ENCODE measurements around the gene NDUFB2. TPM values are rescaled to one million over a fixed set of nuclear protein-coding genes. Genes with fewer than 3 reads are reported as not detected.

Gene NDUFB2
- total RNA-seq, 3 donors from 2014 or later (not counting 1 experiment from before 2014, with no cell fraction given) = 152 to 177 (median 177) TPM

- Mint-ChIP-seq H3K9me3 (no peaks in the 10 kb centered on the region), H3K27ac (no peak overlapping the region), H3K4me3 (no peak overlapping the region), H3K36me3 (no peaks in the 10 kb centered on the region), H3K4me1 (peaks cover 16 to 22% of the 10 kb centered on the region in 2 donors), H3K27me3 (ENCODE audit: low read depth in 2 of 2) (peaks cover 0 to 9% of the 10 kb centered on the region in 2 donors)
- Histone ChIP-seq H3K4me1 (ENCODE audit: control insufficient read depth, insufficient read depth, low read length) (peaks cover 12% of the 10 kb centered on the region), H3K4me3 (ENCODE audit: low read length) (no peak overlapping the region), H3K36me3 (ENCODE audit: control insufficient read depth, insufficient read depth, low read length) (no peaks in the 10 kb centered on the region), H3K9me3 (ENCODE audit: control insufficient read depth, insufficient read depth, low read length) (no peaks in the 10 kb centered on the region), H3K27ac (ENCODE audit: low read length) (no peak overlapping the region), H3K27me3 (ENCODE audit: control insufficient read depth, insufficient read depth, low read length) (no peaks in the 10 kb centered on the region)
- 71% methylated on average over 12 of the region's 12 CpGs for WGBS (ENCODE audit: insufficient coverage)
- no peak for DNase-seq
- TF ChIP-seq CTCF (IDR thresholded peaks at IDR 0.05) = no peak
- intact Hi-C loops (cut with micrococcal nuclease) = loop anchor here (10.0 kb wide), 1 partner anchor 136 kb away; no protein-coding TSS in a partner anchor
- ATAC-seq = no peak
Observed at GRCh38 chr7:140650367-140650766, 46.1 kb upstream of the NDUFB2 start.

- ATAC-seq = peak in 2 of 3 donors; percentile 51 to 54
Observed at GRCh38 chr7:140653319-140654108, 43.0 kb upstream of the NDUFB2 start.

GRCh38 chr7:140654109-140654387, 42.5 kb upstream of the NDUFB2 start:
- peak overlapping the region in 1 of 2 donors; percentile 17 for H3K27ac Mint-ChIP-seq

More at GRCh38 chr7:140653319-140654108, 43.0 kb upstream of the NDUFB2 start:
- WGBS (ENCODE audit: insufficient coverage) = 31% methylated on average over 15 of the region's 15 CpGs
- peak in 1 of 2 donors; percentile 72 for DNase-seq
- H3K27ac Mint-ChIP-seq = no peak overlapping the region
- H3K4me1 ChIP-seq (ENCODE audit: control insufficient read depth, insufficient read depth, low read length) = peaks cover 14% of the 10 kb centered on the region
- TF ChIP-seq CTCF (IDR thresholded peaks at IDR 0.05) = peak; percentile 90
- no peaks in the 10 kb centered on the region for H3K9me3 ChIP-seq (ENCODE audit: control insufficient read depth, insufficient read depth, low read length)
- peaks cover 25 to 30% of the 10 kb centered on the region in 2 donors for H3K4me1 Mint-ChIP-seq
- no peak overlapping the region for H3K27ac ChIP-seq (ENCODE audit: low read length)
- H3K36me3 Mint-ChIP-seq = no peaks in the 10 kb centered on the region
- no peak overlapping the region for H3K4me3 Mint-ChIP-seq
- H3K27me3 ChIP-seq (ENCODE audit: control insufficient read depth, insufficient read depth, low read length) = no peaks in the 10 kb centered on the region
- H3K36me3 ChIP-seq (ENCODE audit: control insufficient read depth, insufficient read depth, low read length) = no peaks in the 10 kb centered on the region
- no peaks in the 10 kb centered on the region for H3K9me3 Mint-ChIP-seq
- H3K27me3 Mint-ChIP-seq (ENCODE audit: low read depth in 2 of 2) = peaks cover 0 to 14% of the 10 kb centered on the region in 2 donors
- intact Hi-C loops (cut with micrococcal nuclease) = loop anchor here (1.0 to 10.0 kb wide), 2 partner anchors 139 to 178 kb away; no protein-coding TSS in a partner anchor
- H3K4me3 ChIP-seq (ENCODE audit: low read length) = no peak overlapping the region

More at GRCh38 chr7:140654109-140654387, 42.5 kb upstream of the NDUFB2 start:
- peaks cover 25 to 30% of the 10 kb centered on the region in 2 donors for H3K4me1 Mint-ChIP-seq
- TF ChIP-seq CTCF (IDR thresholded peaks at IDR 0.05) = no peak
- H3K36me3 Mint-ChIP-seq = no peaks in the 10 kb centered on the region
- H3K4me3 Mint-ChIP-seq = no peak overlapping the region
- no peak for ATAC-seq
- peaks cover 0 to 14% of the 10 kb centered on the region in 2 donors for H3K27me3 Mint-ChIP-seq (ENCODE audit: low read depth in 2 of 2)
- H3K9me3 ChIP-seq (ENCODE audit: control insufficient read depth, insufficient read depth, low read length) = no peaks in the 10 kb centered on the region
- intact Hi-C loops (cut with micrococcal nuclease) = loop anchor here (10.0 kb wide), 1 partner anchor 139 kb away; no protein-coding TSS in a partner anchor
- H3K4me3 ChIP-seq (ENCODE audit: low read length) = no peak overlapping the region
- H3K9me3 Mint-ChIP-seq = no peaks in the 10 kb centered on the region
- DNase-seq = no peak
- no peaks in the 10 kb centered on the region for H3K27me3 ChIP-seq (ENCODE audit: control insufficient read depth, insufficient read depth, low read length)
- 91% methylated on average over 2 of the region's 2 CpGs for WGBS (ENCODE audit: insufficient coverage)
- peaks cover 14% of the 10 kb centered on the region for H3K4me1 ChIP-seq (ENCODE audit: control insufficient read depth, insufficient read depth, low read length)
- no peaks in the 10 kb centered on the region for H3K36me3 ChIP-seq (ENCODE audit: control insufficient read depth, insufficient read depth, low read length)
- no peak overlapping the region for H3K27ac ChIP-seq (ENCODE audit: low read length)
